ENCODE results near the gene SP140.
"Not testable (repeated sequence)": the region's sequence is repeated elsewhere in the genome, so short reads cannot be mapped to it uniquely, and the experiment has no call there.

The SP140 gene

GRCh38 chr2:230299618-230300017 lies 74.1 kb downstream of the SP140 start:
- Histone ChIP-seq H3K27me3 (no peaks in the 10 kb centered on the region), H3K4me1 (peaks cover 0 to 7% (median 0%) of the 10 kb centered on the region in 10 experiments; a peak in 3 of 20 replicates), H3K4me2 (peak overlapping the region in 3 of 11 experiments; percentile 4 to 31 (median 26); a peak in 2 of 22 replicates), H3K4me3 (no peak overlapping the region), H4K20me1 (no peaks in the 10 kb centered on the region), H3K9ac (no peak overlapping the region), H3K27ac (no peak overlapping the region), H3K9me3 (replicated peaks in 1 of 11) (peaks cover 11 to 55% (median 32%) of the 10 kb centered on the region in 11 experiments), H3K36me3 (no peaks in the 10 kb centered on the region)
- TF ChIP-seq Cebpa-rat (IDR thresholded peaks at IDR 0.05), result no peak

GRCh38 chr2:230305416-230306275 lies 80.1 kb downstream of the SP140 start:
- no peak overlapping the region for H3K4me3 ChIP-seq
- H3K4me2 ChIP-seq, result no peak overlapping the region
- no peaks in the 10 kb centered on the region for H3K27me3 ChIP-seq
- no peak for TF ChIP-seq Cebpa-rat (IDR thresholded peaks at IDR 0.05)
- H3K4me1 ChIP-seq, result peaks cover 0 to 7% (median 5%) of the 10 kb centered on the region in 10 experiments; a peak in 7 of 20 replicates
- no peaks in the 10 kb centered on the region for H4K20me1 ChIP-seq
- no peak overlapping the region for H3K27ac ChIP-seq
- H3K36me3 ChIP-seq, result no peaks in the 10 kb centered on the region; a peak in 1 of 22 replicates
- no peak overlapping the region for H3K9ac ChIP-seq
- H3K9me3 ChIP-seq (replicated peaks in 1 of 11), result peaks cover 40 to 67% (median 51%) of the 10 kb centered on the region in 11 experiments

GRCh38 chr2:230306474-230306873 lies 80.9 kb downstream of the SP140 start:
- H3K27me3 ChIP-seq, result no peaks in the 10 kb centered on the region
- no peaks in the 10 kb centered on the region; a peak in 1 of 22 replicates for H3K36me3 ChIP-seq
- H3K27ac ChIP-seq, result no peak overlapping the region
- peaks cover 0 to 7% (median 5%) of the 10 kb centered on the region in 10 experiments; a peak in 7 of 20 replicates for H3K4me1 ChIP-seq
- H3K9ac ChIP-seq, result no peak overlapping the region
- no peak overlapping the region for H3K4me2 ChIP-seq
- no peaks in the 10 kb centered on the region for H4K20me1 ChIP-seq
- no peak overlapping the region for H3K4me3 ChIP-seq
- TF ChIP-seq Cebpa-rat (IDR thresholded peaks at IDR 0.05), result no peak
- peaks cover 40 to 61% (median 51%) of the 10 kb centered on the region in 11 experiments for H3K9me3 ChIP-seq (replicated peaks in 1 of 11)

- no peak overlapping the region for H3K4me3 ChIP-seq
- TF ChIP-seq Cebpa-rat (IDR thresholded peaks at IDR 0.05), result no peak
- no peaks in the 10 kb centered on the region for H4K20me1 ChIP-seq
- H3K4me1 ChIP-seq, result peaks cover 0 to 7% (median 5%) of the 10 kb centered on the region in 10 experiments; a peak in 7 of 20 replicates
- peaks cover 40 to 51% (median 47%) of the 10 kb centered on the region in 11 experiments for H3K9me3 ChIP-seq (replicated peaks in 1 of 11)
- H3K36me3 ChIP-seq, result no peaks in the 10 kb centered on the region; a peak in 1 of 22 replicates
- H3K4me2 ChIP-seq, result no peak overlapping the region
- H3K9ac ChIP-seq, result no peak overlapping the region
- H3K27ac ChIP-seq, result no peak overlapping the region
- no peaks in the 10 kb centered on the region for H3K27me3 ChIP-seq
Observed at GRCh38 chr2:230307485-230307884, 81.9 kb downstream of the SP140 start.

- Histone ChIP-seq H3K9ac (no peak overlapping the region), H3K4me1 (peaks cover 0 to 7% (median 5%) of the 10 kb centered on the region in 10 experiments; a peak in 7 of 20 replicates), H3K9me3 (replicated peaks in 1 of 11) (peaks cover 38 to 42% (median 41%) of the 10 kb centered on the region in 11 experiments), H3K27me3 (no peaks in the 10 kb centered on the region), H4K20me1 (no peaks in the 10 kb centered on the region), H3K4me3 (no peak overlapping the region), H3K4me2 (no peak overlapping the region), H3K36me3 (no peaks in the 10 kb centered on the region; a peak in 1 of 22 replicates), H3K27ac (no peak overlapping the region)
- no peak for TF ChIP-seq Cebpa-rat (IDR thresholded peaks at IDR 0.05)
Observed at GRCh38 chr2:230308402-230309000, 83.0 kb downstream of the SP140 start.

- not testable (repeated sequence) for H4K20me1 ChIP-seq, H3K36me3 ChIP-seq, H3K27ac ChIP-seq, H3K9ac ChIP-seq, H3K27me3 ChIP-seq, H3K4me2 ChIP-seq, H3K4me1 ChIP-seq, H3K4me3 ChIP-seq
- peaks cover 16 to 19% (median 18%) of the 10 kb centered on the region in 11 experiments; a peak in 21 of 22 replicates for H3K9me3 ChIP-seq (replicated peaks in 1 of 11)
Observed at GRCh38 chr2:230310792-230311191, 85.3 kb downstream of the SP140 start.

GRCh38 chr2:230311634-230312033 lies 86.1 kb downstream of the SP140 start:
- H3K27ac ChIP-seq, H3K36me3 ChIP-seq, H3K27me3 ChIP-seq, H3K4me1 ChIP-seq, H3K4me3 ChIP-seq, H3K9ac ChIP-seq, H4K20me1 ChIP-seq, H3K4me2 ChIP-seq: not testable (repeated sequence)
- H3K9me3 ChIP-seq (replicated peaks in 1 of 11), result peaks cover 8 to 10% (median 10%) of the 10 kb centered on the region in 11 experiments; a peak in 21 of 22 replicates

GRCh38 chr2:230312638-230313037 lies 87.1 kb downstream of the SP140 start:
- H3K9me3 ChIP-seq (replicated peaks in 1 of 11), result peaks cover 0 to under 1% (median 0%) of the 10 kb centered on the region in 11 experiments; a peak in 5 of 22 replicates
- no peak overlapping the region for H3K4me3 ChIP-seq
- no peaks in the 10 kb centered on the region for H3K36me3 ChIP-seq
- no peaks in the 10 kb centered on the region for H3K27me3 ChIP-seq
- H3K27ac ChIP-seq, result no peak overlapping the region
- no peak for TF ChIP-seq Cebpa-rat (IDR thresholded peaks at IDR 0.05)
- no peak overlapping the region for H3K4me2 ChIP-seq
- no peaks in the 10 kb centered on the region for H4K20me1 ChIP-seq
- H3K9ac ChIP-seq, result no peak overlapping the region
- peaks cover 0 to 8% (median 6%) of the 10 kb centered on the region in 10 experiments; a peak in 11 of 20 replicates for H3K4me1 ChIP-seq

GRCh38 chr2:230317366-230317765 lies 91.8 kb downstream of the SP140 start:
- Histone ChIP-seq H3K4me2 (0 out of 22 replicates have a peak overlapping the region, but pooled peaks of 2 of the 11 experiments have one; percentile 57 to 71), H3K4me3 (no peak overlapping the region), H3K27ac (peak overlapping the region in 1 of 11 experiments; percentile 67; a peak in 1 of 22 replicates), H3K36me3 (no peaks in the 10 kb centered on the region), H3K27me3 (no peaks in the 10 kb centered on the region), H4K20me1 (no peaks in the 10 kb centered on the region), H3K4me1 (peaks cover 18 to 26% (median 20%) of the 10 kb centered on the region in 10 experiments), H3K9me3 (replicated peaks in 1 of 11) (peaks cover 7 to 18% (median 15%) of the 10 kb centered on the region in 11 experiments; a peak in 21 of 22 replicates), H3K9ac (no peak overlapping the region)
- TF ChIP-seq Cebpa-rat (IDR thresholded peaks at IDR 0.05), result no peak
